Liver (tissue), 3 donors: Measurements from ENCODE around the gene CHN2.

ENCODE experiments used
- CTCF ChIP-seq: fragments of 150-350 bp; IDR thresholded peaks from 2 replicates; pipeline ENCODE4 v1.5.1; 2017; ENCODE audit warnings: improper control_type of control experiment, low read depth, low read length; ENCODE audit not compliant: missing input control
- EGR1 ChIP-seq, 2 donors: IDR thresholded peaks; 2 replicates each; pipeline ENCODE4 v1.6.1; 2016 to 2018; ENCODE audit warnings: antibody characterized with exemption in 2 of 2, low read depth in 2 of 2
- HNF4A ChIP-seq, 2 donors: conservative IDR thresholded peaks; 2 replicates each; pipeline ENCODE4 v1.6.1; 2016; ENCODE audit warnings: antibody characterized with exemption in 2 of 2, mild to moderate bottlenecking in 2 of 2
- ZBTB33 ChIP-seq: IDR thresholded peaks from 2 replicates; pipeline ENCODE4 v1.6.1; 2016; ENCODE audit warnings: antibody characterized with exemption
- donor health status: healthy.
- donor health status: healthy.

- TF ChIP-seq CTCF = no peak
- no peak for TF ChIP-seq EGR1 (IDR thresholded peaks at IDR 0.05; ENCODE audit: low read depth in 2 of 2)
- TF ChIP-seq ZBTB33 = no peak
- no peak for TF ChIP-seq HNF4A (conservative IDR thresholded peaks at IDR 0.05)
Observed at GRCh38 chr7:29391262-29391661, 196.7 kb downstream of the CHN2 start.
